Articular chondrocyte of knee joint (primary cell): ENCODE data around the gene OSGEPL1. TPM values are rescaled to one million over a fixed set of nuclear protein-coding genes. Genes with fewer than 3 reads are reported as not detected.

Source experiments
- total RNA-seq: library from RNA; depleted of rRNA; stranded (reverse); fragments of >200 nt; gene quantifications from 2 replicates; pipeline ENCODE4 v1.2.3, GENCODE V29; 2012

The OSGEPL1 gene, protein sequence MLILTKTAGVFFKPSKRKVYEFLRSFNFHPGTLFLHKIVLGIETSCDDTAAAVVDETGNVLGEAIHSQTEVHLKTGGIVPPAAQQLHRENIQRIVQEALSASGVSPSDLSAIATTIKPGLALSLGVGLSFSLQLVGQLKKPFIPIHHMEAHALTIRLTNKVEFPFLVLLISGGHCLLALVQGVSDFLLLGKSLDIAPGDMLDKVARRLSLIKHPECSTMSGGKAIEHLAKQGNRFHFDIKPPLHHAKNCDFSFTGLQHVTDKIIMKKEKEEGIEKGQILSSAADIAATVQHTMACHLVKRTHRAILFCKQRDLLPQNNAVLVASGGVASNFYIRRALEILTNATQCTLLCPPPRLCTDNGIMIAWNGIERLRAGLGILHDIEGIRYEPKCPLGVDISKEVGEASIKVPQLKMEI
- 7.8 TPM in 2 replicates for total RNA-seq

DNA sequence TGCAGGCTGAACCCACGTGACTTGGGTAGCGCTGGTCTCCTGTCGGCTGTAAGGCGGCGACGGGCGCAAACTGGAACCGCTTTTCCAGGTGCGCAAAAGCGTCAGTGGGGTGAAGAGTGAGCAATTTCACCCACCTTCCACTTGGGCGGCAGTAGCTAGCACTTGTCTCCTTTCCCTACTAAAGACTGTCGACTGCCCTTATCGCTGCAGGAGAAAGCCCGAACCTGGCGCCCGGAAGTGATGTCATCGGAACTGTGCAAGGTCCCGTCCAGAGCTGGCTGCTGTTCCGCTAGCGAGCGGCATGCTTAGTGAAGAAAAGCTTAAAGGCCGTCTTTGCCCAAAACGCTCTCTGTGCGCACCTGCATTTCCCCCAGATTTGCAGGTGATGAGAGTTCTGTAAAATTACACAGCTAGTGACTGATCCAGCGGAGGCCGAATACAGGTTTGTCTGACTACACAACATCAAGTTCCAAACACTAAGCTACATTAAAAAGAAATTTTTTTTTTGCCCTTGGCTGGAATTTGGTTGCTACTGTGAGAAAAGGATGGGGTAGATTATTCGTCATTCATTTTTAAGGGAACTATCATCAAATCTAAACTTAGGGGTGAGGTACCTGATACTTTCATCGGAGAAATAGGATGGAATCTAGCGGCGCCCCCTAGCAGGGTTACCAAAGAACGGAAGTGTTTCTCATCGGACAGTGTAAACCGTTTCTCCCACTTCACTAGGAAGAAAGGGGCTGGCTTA lies at the start of gene OSGEPL1:
Gene OSGEPL1 (minus strand): TSS at position 242 of the 748 bp plus-strand sequence. CDS start 1,152 bp downstream, outside the sequence.

DNA sequence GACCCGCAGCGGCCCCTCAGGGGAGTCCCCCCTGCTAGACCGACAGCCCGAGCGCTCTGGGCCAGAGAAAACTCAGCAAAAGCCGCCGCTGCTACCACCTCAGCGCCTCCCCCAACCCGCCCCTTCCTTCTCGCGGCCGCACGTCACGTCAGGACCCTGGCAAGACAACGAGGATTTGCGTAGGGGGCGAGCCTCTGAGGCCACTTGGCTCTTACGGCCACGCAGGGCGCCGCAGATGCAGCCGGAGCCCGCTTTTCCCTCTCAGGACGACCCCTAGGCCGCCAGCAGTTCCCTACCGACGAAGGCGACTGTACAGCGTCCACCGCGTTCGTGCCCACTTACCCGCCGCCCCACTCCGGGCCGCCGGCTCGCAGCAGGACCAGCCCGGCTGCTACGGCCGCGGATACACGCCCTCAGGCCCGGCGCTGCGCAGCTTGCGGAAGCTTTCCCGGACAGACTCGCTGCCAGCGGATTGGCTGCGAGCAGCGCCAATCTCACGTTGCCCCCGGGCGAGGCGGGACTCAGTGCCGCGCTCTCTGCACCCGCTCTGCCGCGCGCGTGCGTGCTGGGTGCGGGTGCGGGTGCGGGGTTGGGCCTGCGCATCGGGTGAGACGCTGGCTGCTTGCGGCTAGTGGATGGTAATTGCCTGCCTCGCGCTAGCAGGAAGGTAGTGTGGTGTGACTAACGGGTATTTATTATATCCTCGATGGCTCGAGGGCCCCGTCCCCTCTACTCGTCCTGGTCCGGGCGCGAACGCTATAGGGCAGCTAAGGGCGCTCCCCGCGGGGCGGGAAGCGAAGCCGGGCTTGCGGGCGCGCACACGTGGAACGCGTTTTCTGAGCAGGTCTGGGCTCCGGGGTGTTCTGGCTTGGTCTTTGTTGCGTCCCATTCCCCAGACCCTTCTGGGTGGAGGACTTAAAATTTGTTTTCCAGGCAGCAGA lies 21.6 kb upstream of the OSGEPL1 start, which contains the start of the genes ORMDL1 and PMS1:
Gene ORMDL1 (minus strand): TSS at position 413 of the 941 bp plus-strand sequence. CDS start 1,744 bp downstream, outside the sequence.
Gene PMS1 (plus strand): TSS at position 524 of the 941 bp plus-strand sequence. CDS start 7,360 bp downstream, outside the sequence.

Other genes starting within 250 kb of the OSGEPL1 start
- 21.6 and 25.7 TPM in 2 replicates for gene SLC40A1, start 182.0 kb downstream of the OSGEPL1 start, total RNA-seq
- gene ASNSD1, start 101.3 kb downstream of the OSGEPL1 start, total RNA-seq = 72.4 TPM in 2 replicates
- 18.7 and 26.8 TPM in 2 replicates for gene ANKAR, start 88.1 kb downstream of the OSGEPL1 start, total RNA-seq
- 60.8 and 62.0 TPM in 2 replicates for gene ORMDL1, start 21.5 kb upstream of the OSGEPL1 start, total RNA-seq
- 23.9 and 31.3 TPM in 2 replicates for gene PMS1, start 21.7 kb upstream of the OSGEPL1 start, total RNA-seq